ENCODE results near the gene MLC1.

MLC1 gene

DNA sequence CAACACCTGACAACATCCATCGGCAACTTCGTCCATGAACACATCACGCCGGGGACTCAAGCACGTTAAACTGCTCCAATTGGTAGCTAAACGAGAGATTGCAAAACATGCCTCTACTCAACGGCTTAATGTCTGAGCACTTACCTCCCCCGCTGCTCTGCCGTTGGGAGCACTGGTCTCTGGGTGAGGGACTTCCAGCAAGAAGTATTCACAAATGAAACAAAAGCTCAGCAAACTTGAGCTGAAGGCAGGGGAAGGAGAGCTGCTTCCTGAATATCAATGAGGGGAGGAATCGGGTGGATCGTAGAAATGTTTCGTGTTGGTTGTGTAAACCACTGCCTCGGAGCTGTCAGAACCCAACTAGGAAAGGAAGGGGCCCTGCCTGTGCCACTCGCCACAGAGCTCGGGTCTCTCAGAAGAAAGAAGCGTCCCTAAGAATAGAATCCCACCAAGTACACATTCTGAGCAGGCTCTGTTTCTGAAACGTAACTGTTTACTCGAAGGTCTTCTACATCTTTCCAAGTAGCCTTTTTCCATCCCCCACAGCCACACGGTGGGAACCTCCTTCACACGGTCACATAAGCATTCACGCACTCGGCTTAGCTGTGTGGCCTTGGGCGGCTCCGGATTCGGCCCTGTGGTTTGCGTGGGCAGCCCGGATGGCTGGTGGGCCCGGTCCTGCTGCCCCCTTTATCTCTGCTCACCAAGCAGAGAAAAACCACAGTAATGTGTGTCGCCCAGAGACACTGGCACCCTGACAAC lies at the start of gene MLC1:
Gene MLC1 (minus strand): TSS at position 216 of the 762 bp plus-strand sequence. CDS start 524 bp downstream, outside the sequence.
- DNase-seq = no peak

DNA sequence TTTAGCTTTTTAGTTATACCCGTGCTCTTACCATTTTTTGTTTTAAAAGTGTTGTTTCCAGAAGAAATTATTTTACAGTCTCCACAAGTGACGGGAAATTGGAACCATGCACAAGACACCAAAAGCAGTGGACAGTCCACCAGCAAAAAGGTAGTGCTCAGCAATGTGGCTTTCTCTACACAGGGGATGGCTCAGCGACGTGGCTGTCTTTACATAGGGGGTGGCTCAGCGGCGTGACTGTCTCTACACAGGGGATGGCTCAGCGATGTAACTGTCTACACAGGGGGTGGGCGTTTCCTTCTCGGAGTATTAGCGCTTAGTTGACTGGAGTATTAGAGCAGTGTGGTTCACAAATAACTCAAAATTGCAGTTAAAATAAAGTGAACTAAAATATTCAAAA lies 49.3 kb upstream of the MLC1 start:
- DNase-seq = no peak

DNA sequence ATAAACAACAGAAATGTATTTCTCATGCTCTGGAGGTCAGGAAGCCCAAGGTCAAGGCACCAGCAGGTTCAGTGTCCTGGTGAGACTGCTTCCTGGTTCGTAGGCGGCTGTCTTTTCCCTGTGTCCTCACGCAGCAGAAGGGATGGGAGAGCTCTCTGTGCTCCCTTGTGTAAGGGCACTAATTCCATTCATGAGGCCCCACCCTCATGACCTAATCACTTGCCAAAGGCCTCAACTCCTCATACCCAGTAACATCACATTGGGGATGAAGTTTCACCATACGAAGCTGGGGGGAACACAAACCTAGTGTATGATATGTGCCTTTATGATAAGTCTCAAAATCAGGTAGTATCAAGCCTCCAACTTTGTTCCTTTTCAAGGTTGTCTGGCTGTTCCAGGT lies 46.7 kb upstream of the MLC1 start:
- no peak for DNase-seq

DNA sequence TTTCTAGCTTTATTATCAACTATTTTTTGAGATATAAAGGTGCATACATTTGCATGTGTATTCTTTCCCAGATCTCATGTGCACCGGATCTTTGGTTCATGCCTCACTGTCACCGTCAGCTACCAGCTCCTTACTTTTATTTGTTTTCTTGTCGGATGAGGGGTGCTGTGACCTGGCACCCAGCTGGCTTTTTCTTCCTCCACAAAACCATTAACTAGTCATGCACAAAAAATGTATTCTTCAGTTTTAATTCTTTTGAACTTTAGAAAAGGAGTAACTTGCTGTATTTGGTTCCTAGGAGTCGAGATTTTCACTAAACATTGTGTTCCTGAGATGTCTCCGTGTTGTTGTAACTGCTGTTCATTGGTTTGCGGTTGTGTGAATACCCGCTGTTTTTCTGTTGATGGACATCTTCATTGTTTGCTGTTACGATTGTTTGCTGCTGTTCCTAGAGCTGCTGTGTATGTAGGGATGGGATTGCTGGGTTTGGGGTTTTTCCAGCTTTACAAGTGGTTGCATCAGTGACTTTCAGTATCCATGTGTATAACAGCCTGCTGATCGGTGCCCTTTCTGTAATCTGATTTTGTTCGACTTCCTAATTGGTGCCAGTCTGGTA lies 44.0 kb upstream of the MLC1 start:
- no peak for DNase-seq

DNA sequence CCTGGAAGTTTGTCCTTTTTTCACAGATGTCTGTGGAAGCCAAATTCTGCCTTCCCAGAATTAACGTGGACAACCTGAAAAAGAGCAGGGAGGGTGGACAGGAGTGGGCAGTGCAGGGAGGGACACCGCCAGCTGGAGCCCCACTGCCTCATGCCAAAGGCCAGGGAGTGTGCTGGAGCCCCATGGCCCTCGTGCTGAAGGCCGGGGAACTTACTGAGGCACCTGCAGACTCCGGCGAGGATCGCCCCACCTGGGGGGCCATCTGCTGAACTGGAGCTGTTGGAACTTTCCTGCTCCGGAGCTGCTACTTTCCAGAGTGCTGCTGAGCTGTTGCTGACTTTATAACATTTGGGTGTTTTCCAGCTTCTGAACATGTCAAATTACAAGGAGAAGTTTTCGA lies 39.8 kb upstream of the MLC1 start:
- no peak for DNase-seq

DNA sequence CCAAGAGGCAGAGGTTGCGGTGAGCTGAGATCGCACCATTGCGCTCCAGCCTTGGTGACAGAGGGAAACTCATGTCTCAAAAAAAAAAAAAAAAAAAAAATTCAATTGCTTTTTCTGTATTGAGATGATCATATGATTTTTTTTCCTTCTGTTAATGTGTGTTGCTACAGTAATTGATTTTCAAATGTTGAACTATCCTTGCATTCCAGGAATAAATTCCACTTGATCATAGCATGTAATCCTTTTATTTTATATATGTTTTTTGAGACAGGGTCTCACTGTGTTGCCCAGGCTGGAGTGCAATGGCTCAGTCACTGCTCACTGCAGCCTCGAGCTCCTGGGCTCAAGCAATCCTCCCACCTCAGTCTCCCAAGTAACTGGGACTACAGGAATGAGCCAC lies 37.9 kb upstream of the MLC1 start:
- no peak for DNase-seq

DNA sequence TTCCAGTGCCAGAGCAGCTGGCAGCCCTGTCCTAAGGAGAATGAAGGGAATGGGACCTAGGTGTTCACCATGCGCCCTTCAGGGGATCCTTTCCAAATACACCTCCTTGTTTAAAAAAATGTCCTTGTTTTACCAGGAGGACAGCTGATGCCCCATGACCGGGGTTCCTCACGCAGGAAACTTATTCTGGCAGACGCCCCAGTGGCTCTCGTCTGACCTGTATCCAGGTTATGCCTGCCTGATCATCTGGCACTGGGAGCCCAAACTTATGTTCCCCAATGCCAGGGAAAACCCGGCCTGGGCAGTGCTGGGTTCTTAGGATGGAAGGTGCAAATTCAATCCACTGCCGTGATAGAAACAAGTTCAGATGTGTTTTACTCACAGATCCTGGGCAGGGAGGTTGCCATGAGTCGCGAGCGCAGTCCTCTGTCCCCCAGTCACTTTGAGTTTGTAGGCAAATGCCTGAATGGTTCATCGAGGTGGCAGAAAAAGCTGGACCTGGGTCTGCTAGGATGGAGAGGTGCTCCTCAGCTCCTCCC lies 36.0 kb upstream of the MLC1 start:
- no peak for DNase-seq

DNA sequence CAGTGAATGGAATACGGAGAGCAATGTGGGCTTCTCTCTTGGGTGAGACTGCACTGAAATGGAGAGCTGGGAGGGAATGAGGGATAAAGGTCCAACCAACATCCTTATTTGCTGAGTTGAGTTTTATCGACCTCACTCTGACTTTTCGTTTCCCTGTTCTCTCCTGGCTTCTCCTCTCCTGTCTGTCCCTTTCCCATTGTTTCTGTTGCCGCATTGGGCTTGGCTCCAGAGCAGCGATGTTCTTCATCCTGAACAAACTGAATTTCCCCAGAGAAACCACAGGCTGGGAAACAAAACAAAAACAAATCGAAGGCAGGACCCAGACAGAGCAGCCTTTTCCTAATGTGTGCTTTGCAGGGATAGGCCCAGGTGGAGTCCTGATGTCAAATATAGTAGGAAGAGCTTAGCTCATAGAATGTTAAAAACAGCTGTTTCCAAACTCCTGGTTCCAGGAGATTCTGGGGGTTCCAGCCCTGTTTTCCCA lies 34.6 kb upstream of the MLC1 start:
- DNase-seq = no peak

DNA sequence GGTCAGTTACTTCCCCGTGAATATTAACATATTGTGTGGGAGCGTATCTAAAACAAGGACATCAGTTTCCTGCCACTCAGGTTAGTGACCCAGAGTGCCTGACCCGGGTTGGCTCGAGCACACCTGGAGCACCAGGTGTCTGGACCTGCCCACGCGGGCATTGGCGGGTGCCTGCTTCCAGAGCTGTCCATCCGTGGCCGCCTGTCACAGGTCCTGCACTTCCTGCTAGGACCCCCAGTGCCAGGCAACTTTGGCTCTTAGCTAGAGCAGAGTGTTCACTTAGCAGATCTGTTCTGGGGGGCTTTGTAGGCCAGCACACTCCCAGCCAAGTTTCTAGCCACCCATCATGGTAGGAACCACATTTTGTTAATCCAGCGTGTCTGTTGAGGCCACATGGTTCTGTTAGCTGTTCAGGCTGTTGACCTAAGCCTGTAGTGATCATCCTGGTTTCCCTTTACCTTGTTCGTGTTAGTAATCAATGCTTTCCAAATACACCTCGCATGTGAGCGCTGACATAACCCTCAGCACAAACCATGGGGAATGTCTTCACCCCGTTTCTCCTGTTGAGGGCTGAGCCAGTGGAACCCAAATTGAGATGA lies 34.0 kb upstream of the MLC1 start:
- DNase-seq = no peak

DNA sequence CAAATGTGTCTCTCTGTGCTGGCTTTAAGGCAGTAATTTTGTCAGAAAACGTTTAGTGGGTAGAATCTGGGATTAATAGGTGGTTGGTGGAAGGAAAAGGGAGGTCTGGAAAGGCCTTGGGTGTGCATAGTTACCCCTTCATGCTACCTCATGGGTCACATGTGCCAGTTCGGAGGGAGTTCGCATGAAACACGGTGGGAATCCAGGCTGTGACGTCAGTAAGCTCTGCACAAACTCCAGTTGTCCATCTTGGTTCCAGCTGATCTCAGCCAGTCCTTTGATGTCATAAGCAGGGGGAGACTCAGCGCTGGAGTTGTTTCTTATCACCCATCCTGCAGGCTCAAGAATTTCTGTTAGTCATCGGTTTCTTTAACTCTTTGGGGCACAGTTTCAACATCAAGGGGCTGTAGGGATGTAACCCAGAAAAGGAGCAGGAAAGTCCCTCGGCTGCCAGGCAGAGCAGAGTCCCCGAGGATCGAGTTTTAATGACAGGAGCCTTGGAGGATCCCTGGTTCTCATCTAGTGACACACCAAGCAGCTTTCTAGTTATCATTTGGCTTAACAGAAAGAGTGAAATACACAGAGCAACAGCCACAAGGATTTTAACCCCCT lies 33.4 kb upstream of the MLC1 start:
- no peak for DNase-seq

DNA sequence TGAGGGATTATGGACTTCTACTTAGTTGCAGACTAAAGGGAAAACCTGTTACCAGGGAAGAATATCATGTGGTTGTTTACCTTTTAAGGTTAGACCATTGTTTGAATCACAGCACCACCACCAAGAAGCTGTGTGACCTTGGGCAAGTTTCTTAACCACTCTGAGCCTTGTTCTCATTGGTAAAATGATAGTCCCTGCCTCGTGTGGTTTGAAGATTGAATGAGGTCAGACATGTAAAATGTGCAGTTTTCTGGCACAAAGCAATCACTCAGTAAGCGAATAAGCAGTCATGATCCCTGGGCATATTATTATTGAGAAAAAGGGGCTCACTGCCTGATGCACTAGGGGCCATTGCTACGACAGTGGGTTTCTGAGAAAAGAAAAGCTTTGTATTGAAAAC lies 32.9 kb upstream of the MLC1 start:
- no peak for DNase-seq

DNA sequence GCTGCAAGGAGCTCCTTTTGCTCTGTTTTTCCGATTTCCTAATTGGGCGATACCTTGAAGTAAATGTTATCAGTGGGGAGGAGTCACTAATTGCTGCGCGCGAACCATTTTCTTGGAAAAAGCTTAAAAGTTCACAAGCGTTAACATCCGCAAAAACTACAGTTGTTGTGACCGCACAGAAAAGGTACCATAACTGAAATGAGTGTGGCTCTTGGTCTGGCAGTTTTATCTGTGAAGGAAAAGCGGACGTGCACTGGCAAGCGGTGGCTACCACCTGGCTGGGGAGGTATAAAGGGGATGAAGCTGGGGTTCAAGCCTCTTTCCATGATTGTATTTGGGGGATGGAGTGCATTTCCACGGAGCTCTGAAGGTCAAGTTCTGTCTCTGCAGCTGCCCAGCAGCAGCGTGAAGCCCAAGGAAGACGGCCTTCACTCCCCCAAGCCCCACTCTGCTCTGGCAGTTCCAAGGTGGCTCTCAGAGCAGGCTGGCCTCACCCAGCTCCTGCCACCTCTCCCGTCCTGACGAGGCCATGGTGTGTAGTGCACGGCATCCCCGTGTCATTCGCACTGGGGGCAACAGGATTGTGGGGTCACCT lies 32.0 kb upstream of the MLC1 start:
- DNase-seq = no peak

DNA sequence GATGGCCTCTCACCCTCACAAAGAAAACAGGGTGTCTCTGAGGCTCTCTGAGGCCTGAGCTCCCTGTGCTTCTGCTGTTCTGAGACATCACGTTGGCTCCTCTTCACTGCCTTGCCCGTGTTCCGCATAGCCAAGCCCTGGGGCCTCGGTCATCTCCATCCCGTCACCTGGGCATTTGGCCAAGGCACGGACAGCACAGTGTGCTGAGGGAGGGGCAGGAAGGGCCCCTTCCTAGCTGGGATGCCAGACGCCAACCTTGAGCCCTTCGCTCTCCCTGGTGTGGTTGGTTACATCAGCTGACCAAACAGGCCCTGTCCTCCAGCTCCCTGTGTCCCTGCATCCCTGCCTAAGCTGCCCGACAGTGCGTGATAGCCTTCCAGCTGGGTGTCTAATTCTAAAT lies 30.5 kb upstream of the MLC1 start:
- DNase-seq = no peak

DNA sequence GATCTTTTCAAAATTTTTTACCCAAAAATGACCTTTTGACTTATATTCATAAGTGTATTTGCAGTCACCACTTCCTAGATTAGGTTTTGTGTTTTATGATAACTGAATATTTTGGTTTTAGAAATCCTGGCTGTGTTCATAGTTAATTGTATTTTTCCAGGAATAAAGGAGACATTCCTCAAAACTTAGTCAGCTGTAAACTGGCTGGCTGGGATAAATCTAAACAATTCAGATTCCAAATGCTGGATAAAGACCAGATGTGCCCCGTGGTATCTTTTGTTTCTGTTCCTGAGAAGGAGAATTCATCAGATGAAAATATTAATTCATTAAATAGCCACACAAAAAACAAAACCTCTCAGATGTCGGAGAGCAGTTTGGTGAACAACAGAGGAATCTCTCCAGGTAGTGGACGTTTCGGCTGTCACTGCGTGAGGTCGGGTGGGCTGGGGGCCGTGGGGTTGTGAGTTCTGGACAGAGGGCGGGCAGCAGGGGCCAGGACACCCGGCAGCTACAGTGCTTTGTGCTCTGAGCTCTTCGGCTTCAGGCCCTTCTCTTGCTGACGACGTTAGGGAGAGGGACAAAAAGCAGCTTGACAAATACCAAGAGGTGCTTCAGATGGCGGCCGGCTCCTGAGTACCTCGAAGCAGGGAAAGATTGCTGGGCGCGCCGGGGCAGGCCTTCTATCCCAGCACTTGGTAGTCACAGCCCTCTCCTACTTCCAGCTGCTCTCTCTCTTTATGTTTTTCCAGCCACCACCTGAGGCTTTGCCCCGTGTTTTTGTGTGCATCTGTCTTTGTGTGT lies 29.2 kb upstream of the MLC1 start:
- DNase-seq = no peak

DNA sequence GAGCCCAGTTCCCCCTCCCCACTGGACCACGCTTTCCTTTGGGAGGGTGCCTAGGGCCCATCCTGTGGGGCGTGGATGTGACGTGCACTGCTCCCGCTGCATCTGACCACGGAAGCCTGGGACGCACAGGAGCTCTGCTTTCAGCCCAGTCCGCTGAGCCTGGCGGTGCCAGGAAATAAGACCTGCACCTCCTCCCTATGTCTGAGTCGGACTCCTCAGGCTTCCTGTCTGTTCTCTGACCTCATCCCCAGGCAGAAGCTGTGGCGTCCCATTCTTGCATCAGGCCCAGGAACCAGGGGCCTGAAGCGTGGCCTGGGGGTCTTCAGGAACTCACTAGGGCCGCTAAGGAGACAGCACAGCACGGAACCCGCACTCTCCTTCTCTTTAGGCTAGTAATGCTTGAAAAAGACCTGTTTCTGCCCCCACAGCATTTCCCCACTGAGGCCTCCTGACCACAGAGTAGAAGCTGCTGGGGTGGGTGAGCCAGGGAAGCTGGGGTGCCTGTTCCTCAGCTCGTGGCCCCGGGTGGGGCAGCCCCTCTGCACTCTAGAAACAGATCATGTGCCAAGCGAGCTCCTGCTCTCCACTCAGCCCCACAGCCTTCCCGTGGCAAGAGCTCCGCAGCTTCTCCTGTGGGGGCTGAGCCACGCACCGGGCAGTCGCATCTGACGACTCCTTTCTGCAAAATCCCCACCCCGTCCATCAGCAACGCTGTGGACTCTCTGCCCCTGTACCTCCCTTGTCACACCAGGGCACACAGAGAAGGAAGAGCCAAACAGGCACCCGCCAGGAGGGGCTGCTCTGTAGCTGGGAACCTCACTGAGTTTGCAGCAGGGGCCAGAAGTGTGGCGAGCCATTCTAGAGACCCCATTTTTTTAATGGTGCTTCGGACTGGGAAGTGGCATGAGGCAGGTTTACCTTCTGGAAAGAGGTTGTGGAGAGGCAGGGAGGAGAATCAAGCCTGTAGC lies 27.2 kb upstream of the MLC1 start:
- DNase-seq = no peak

DNA sequence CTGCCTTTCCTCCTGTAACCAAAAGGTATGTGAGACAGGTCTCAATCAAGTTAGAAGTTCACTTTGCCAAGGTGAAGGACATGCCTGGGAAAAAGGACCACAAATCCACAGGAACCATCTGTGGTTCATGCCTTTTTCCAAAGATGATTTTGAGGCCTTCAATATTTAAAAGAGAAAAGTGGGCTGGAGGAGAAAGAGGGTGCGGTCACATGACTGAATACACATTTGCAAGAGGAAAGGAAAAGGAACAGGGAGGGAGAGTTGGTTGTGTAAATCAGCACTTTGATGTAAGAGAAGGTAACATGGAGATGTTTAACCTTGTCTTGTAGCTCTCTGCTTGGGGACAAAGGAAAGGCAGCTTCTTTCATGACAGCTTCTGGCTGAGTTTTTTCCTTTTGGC lies 25.8 kb upstream of the MLC1 start:
- no peak for DNase-seq

DNA sequence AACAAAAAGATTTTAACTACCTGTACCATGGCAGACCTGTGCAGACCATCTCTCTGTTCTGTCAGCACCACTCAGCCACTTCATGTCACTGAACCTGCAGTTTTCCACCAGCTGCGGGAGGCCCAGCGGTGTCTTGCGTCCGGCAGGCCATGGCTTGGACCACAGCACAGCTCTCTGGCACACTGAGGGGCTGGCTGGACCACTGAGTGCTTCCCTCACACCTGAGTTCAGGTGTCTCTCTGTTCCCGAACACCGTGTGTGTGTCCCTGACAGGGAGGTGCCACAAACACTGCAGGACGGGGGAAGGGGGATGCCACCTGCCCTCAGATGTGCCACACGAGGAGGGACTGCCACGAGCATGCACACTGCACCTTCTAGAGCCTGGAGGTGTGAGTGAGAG lies 22.3 kb upstream of the MLC1 start:
- no peak for DNase-seq

DNA sequence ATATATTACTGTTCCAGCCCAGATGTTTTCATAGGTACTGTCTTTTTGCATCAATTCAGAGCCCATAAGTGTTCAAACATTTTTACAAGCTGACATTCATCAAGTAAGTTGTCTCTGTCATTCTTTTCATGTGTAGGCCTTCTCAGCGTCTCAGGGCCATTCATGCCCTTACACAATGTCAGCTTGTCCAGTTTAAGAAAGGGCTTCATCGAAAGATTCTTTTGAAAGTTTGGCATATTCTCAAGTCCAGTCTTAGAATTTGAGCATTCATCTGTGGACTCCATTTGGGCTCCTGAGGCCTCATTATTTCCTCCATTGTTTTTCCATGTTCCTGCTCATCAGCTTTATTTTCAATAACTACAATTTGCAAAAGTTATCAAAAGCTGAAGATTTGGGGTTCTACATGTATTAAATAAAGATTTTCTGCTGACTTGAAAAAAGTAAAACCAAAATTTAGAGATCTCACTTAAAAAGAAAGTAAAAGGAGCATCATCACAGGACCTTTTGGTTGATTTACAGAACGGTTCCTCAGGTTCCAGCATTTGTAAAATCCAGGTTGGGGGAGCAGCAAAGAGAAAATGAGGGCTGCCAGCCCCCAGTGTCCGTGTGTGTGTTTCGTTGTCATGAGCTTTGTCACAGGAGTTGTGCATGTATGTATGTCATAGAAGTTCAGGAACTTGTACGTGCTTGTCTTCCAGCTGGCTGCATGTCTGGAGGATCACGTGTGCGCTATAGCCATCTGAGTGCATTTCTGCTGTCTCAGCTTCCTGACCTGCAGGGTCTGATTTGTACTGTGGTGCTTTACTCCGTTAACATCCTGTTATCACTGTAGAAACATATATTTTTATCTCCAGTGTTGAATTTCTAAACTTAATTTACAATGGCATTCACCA lies 20.2 kb upstream of the MLC1 start:
- no peak for DNase-seq

DNA sequence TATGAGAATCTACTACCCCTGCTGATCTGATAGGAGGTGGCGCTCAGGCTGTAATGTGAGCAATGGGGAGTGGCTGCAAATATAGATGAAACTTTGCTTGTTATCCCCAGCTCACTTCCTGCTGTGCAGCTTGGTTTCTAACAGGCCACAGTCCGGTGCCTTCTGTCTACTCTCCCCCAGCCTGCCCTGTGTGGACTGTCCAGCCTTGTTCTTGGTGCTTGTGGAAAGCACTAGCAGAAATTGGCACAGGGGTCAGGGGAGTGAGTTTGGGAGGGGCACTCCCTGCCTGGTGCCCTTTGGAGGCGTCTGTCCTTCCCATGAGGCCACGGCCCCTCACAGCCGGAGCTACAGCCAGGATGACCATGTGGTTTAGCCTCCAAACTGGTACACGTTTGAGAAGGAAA lies 18.9 kb upstream of the MLC1 start:
- no peak for DNase-seq

DNA sequence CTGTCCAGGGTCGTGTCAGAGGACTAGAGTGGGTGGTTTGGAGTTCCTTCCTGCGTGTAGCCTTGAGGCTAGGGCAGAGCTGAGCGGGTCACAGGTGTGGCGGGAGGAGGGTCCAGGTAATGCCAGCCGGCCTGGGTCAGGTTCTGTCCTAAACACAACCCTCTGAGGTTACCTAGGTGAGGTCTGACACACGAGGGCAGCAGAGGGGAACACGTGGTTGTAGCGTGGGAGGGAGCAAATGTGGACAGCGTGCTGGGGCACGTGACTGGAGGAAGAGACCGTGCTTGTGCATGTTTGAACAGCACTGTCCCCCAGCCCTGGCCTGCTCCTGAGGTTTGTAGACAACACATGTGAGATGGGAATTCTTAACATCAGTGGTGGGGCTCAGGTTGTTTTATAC lies 17.7 kb upstream of the MLC1 start:
- no peak for DNase-seq
